Mucosa of descending colon (tissue), 3 donors: ENCODE data around the gene B4GALNT4. TPM values are rescaled to one million over a fixed set of nuclear protein-coding genes. Genes with fewer than 3 reads are reported as not detected.
A peak's percentile ranks its signal among the peaks of the same experiment; 100 is the strongest.

Experiments used
- ATAC-seq: fragments of 200-7000 bp; cut with Tn5 transposase; one replicate; pipeline ENCODE4 v1.9.1; 2020; ENCODE audit warnings: mild to moderate bottlenecking, moderate library complexity
- DNase-seq, 3 donors: peaks; one replicate each; pipeline ENCODE4 v3.0.0-alpha.2; 2020
- H3K36me3 ChIP-seq: fragments of 200-600 bp; one replicate; pipeline ENCODE4 v1.8.0; 2021; ENCODE audit warnings: low read depth, mild to moderate bottlenecking
- H3K4me1 ChIP-seq: fragments of 200-600 bp; one replicate; pipeline ENCODE4 v1.8.0; 2021; ENCODE audit warnings: low read depth, mild to moderate bottlenecking
- H3K4me3 ChIP-seq: fragments of 200-600 bp; one replicate; pipeline ENCODE4 v1.8.0; 2021; ENCODE audit warnings: mild to moderate bottlenecking
- H3K9me3 ChIP-seq: fragments of 200-600 bp; one replicate; pipeline ENCODE4 v1.8.0; 2021; ENCODE audit warnings: mild to moderate bottlenecking
- CTCF ChIP-seq: fragments of 200-600 bp; IDR thresholded peaks from one replicate; pipeline ENCODE4 v1.8.0; 2022; ENCODE audit warnings: antibody characterized with exemption, mild to moderate bottlenecking
- intact Hi-C, 2 donors: fragments of 100-400 bp; cut with DNase I in 1 of 2; cut with micrococcal nuclease in 1 of 2; formaldehyde crosslinking; loops; one replicate each; pipeline versions ENCODE4 v1.11.0 to v1.11.1; 2022; cut with DNase I, micrococcal nuclease
- total RNA-seq, 3 donors: library from RNA; stranded (reverse); fragmentation: NEBNext Ultra II Directional in 2 of 3; extraction: Animal tissue kit (Norgen Biotek cat#: 25700) in 2 of 3; gene quantifications; one replicate each; pipeline versions ENCODE4 v1.2.1 to v1.2.4, GENCODE V29; 2021 to 2023
- donor health status: DM: no; HTN: no; CAD: no; lungs with moderate emphysema.
- donor health status: DM: no; HTN: no; CAD: no.
- donor health status: DM: no; HTN: yes; CAD: no.

Gene B4GALNT4
- total RNA-seq, 3 donors from 2014 or later, result 2.1 to 11.8 (median 2.2) TPM

- intact Hi-C loops, result no loop called here
- no peak for TF ChIP-seq CTCF
- Histone ChIP-seq H3K4me3 (no peak overlapping the region), H3K4me1 (peaks cover 13% of the 10 kb centered on the region), H3K36me3 (no peaks in the 10 kb centered on the region), H3K9me3 (no peaks in the 10 kb centered on the region)
- DNase-seq, result no peak
- no peak for ATAC-seq
Observed at GRCh38 chr11:403021-403760, 33.9 kb downstream of the B4GALNT4 start.

- ATAC-seq, result no peak
- Histone ChIP-seq H3K4me1 (peaks cover 13% of the 10 kb centered on the region), H3K4me3 (no peak overlapping the region), H3K36me3 (no peaks in the 10 kb centered on the region), H3K9me3 (no peaks in the 10 kb centered on the region)
- DNase-seq, result no peak
- no peak for TF ChIP-seq CTCF
- intact Hi-C loops, result no loop called here
Observed at GRCh38 chr11:403761-404431, 34.6 kb downstream of the B4GALNT4 start.

GRCh38 chr11:404551-405264 lies 35.4 kb downstream of the B4GALNT4 start:
- no peak for TF ChIP-seq CTCF
- ATAC-seq (no peak), DNase-seq (no peak)
- intact Hi-C loops, result no loop called here
- no peaks in the 10 kb centered on the region for H3K36me3 ChIP-seq
- peaks cover 13% of the 10 kb centered on the region for H3K4me1 ChIP-seq
- H3K4me3 ChIP-seq, result no peak overlapping the region
- no peaks in the 10 kb centered on the region for H3K9me3 ChIP-seq

- Histone ChIP-seq H3K36me3 (no peaks in the 10 kb centered on the region), H3K4me1 (peaks cover 13% of the 10 kb centered on the region), H3K9me3 (no peaks in the 10 kb centered on the region), H3K4me3 (no peak overlapping the region)
- ATAC-seq, result no peak
- DNase-seq, result peak in 2 of 3 donors; percentile 62 to 63
- intact Hi-C loops, result no loop called here
- TF ChIP-seq CTCF, result no peak
Observed at GRCh38 chr11:405323-405953, 36.1 kb downstream of the B4GALNT4 start.

- intact Hi-C loops, result no loop called here
- no peak for TF ChIP-seq CTCF
Observed at GRCh38 chr11:405954-406795, 36.9 kb downstream of the B4GALNT4 start.

More at GRCh38 chr11:405954-406795, 36.9 kb downstream of the B4GALNT4 start:
- H3K4me1 ChIP-seq, result peaks cover 13% of the 10 kb centered on the region
- DNase-seq (peak in 2 of 3 donors; percentile 58 to 70), ATAC-seq (peak; percentile 2)
- H3K9me3 ChIP-seq, result no peaks in the 10 kb centered on the region
- no peaks in the 10 kb centered on the region for H3K36me3 ChIP-seq
- H3K4me3 ChIP-seq, result peak overlapping the region; percentile 19
